Adipose tissue (tissue), 3 donors: Measurements from ENCODE around the gene FAHD2B. TPM values are rescaled to one million over a fixed set of nuclear protein-coding genes. Genes with fewer than 3 reads are reported as not detected.
"Not testable (repeated sequence)": the region's sequence is repeated elsewhere in the genome, so short reads cannot be mapped to it uniquely, and the experiment has no call there.

Source experiments
- H3K27ac ChIP-seq: one replicate; pipeline ENCODE4 v1.5.1; 2013; ENCODE audit warnings: low read depth, low read length
- WGBS, 3 donors: extraction: QIAGEN DNeasy Blood & Tissue Kit; methylation state at CpG; one replicate each; pipeline ENCODE4 v1.1.7; 2013; 5-methylcytosine and 5-hydroxymethylcytosine counted together
- polyA plus RNA-seq, 3 donors: library from polyadenylated mRNA; stranded (reverse); fragments of 200-250 nt; gene quantifications; one replicate each; pipeline ENCODE4 v1.2.3, GENCODE V29; 2013
- donor health status: healthy with polysubstance abuse.
- donor health status: Bipolar disorder and iron deficiency.
- donor health status: healthy.

FAHD2B gene
- 10 to 100 TPM in 2 of 3 donors, 1 to 10 TPM in 1; 9.0 to 12.8 (median 11.8) TPM for polyA plus RNA-seq

GRCh38 chr2:97094772-97095611 lies at the start of gene FAHD2B:
Gene FAHD2B, minus strand, starts transcription at chr2:97094882. Its CDS starts 3,176 bp downstream, at chr2:97091706.
- H3K27ac ChIP-seq, result not testable (repeated sequence)
- 4 to 5% (median 4%) methylated on average over 21 to 37 of the region's 48 CpGs for WGBS, 3 donors

DNA sequence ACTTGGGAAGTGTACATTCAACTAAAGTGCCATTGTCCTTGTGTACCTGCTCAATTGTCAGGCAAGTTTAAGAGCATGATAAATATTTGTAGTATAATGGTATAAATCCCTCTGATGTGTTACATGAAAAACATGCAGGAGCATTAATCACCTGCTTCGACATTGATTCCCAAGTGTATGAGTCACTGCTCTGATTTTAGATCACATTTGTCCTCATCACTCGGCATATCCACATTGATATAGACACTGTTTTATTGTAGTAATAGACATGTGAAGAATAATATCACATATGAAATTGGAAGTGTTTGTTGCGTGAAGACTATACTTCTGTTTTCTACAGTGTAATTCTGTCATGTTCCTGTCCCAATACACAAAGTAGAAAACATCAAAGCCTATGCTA lies 49.3 kb upstream of the FAHD2B start:
- 69 to 80% (median 74%) methylated on average over 3 of the region's 3 CpGs for WGBS, 3 donors
- not testable (repeated sequence) for H3K27ac ChIP-seq

GRCh38 chr2:97129090-97129489 lies 34.4 kb upstream of the FAHD2B start:
- WGBS, 3 donors, result 88 to 98% (median 97%) methylated on average over 2 of the region's 2 CpGs
- H3K27ac ChIP-seq, result not testable (repeated sequence)

DNA sequence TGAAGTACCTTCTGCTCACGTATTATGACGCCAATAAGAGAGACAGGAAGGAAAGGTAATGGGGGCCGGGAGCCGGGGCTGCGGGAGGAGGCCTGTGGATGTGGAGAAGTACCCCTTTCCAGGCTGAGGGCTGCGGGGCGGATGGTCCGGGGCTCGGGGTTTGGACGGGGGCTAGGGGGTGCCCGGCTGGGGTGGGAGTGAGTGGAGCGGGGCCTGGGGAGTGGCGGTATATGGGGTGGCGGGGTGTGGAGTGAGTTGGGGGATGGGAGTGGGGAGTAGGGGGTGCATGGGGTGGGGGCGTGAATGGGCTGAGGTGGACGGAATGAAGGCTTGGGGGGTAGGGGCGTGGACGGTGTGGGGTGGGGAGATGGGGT lies 19.2 kb upstream of the FAHD2B start:
- not testable (repeated sequence) for H3K27ac ChIP-seq
- 0 to 2% (median 0%) methylated on average over 12 to 18 of the region's 18 CpGs for WGBS, 3 donors

DNA sequence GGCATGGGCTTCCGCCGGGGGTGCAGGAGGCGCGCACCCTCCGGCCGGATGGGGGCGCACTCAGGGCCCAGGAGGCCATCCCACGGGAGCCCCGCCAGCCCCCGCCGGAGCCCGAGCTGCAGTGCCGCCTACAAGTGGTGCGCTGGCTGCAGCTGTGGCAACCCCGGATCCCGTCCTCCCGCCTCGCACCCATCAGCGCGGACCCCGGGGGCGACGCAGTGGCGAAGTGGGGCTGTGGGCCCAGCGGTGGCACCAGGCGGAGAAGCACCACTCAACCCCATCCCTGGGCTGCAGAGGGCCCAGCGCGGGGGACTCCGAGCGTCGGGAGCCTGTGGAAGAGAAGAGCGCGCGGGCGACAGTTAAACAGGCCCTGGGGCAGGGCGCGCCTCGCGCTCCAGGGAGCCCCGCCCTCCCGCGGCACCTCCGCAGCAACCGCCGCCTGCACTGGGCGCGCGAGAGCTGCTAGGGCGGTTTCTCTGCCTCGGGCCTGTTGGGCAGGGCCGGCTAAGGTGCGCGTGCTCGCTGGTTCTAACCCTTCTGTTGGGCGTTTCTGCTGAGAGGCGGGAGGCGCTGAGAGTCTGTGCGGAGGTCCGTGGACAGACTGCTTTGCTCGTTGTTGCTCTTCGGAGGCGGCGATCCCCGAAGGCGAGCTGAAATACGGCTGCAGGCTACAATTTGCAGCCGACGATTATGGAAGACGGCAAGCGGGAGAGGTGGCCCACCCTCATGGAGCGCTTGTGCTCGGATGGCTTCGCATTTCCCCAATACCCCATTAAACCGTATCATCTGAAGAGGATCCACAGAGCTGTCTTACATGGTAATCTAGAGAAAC lies 18.6 kb upstream of the FAHD2B start, which contains the start of gene ANKRD36:
Gene ANKRD36 (plus strand): TSS at position 104 of the 832 bp plus-strand sequence. CDS start 587 bp downstream, at position 691.
- 0 to 1% (median 0%) methylated on average over 45 to 57 of the region's 74 CpGs for WGBS, 3 donors
- H3K27ac ChIP-seq, result not testable (repeated sequence)

- WGBS, 3 donors, result 0 to 1% (median 1%) methylated on average over 30 to 38 of the region's 44 CpGs
- H3K27ac ChIP-seq, result not testable (repeated sequence)
Observed at GRCh38 chr2:97112320-97113049, 17.8 kb upstream of the FAHD2B start.

DNA sequence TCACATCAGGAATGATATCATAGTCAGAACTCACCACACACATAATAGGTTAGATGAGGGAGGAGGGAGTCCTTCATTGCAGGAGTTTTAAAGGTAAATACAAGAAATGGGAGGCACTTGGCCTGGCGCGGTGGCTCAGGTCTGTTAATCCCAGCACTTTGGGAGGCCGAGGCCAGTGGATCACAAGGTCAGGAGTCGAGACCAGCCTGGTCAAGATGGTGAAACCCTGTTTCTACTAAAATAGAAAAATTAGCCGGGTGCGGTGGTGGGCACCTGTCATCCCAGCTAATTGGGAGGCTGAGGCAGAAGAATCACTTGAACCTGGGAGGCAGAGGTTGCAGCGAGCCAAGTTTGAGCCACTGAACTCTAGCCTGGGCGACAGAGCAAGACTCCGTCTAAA lies 16.6 kb upstream of the FAHD2B start:
- 87 to 90% (median 88%) methylated on average over 9 of the region's 9 CpGs for WGBS, 3 donors

GRCh38 chr2:97106878-97107277 lies 12.2 kb upstream of the FAHD2B start:
- 91 to 97% (median 94%) methylated on average over 2 of the region's 2 CpGs for WGBS, 3 donors

More for the DNA sequence above, 16.6 kb upstream of the FAHD2B start:
- not testable (repeated sequence) for H3K27ac ChIP-seq

GRCh38 chr2:97098786-97099372 lies 4.2 kb upstream of the FAHD2B start:
- WGBS, 3 donors, result 81 to 88% (median 82%) methylated on average over 3 of the region's 3 CpGs
- not testable (repeated sequence) for H3K27ac ChIP-seq

More at GRCh38 chr2:97106878-97107277, 12.2 kb upstream of the FAHD2B start:
- H3K27ac ChIP-seq, result not testable (repeated sequence)

- WGBS, 3 donors, result 82 to 85% (median 85%) methylated on average over 12 of the region's 12 CpGs
- H3K27ac ChIP-seq, result no peak overlapping the region
Observed at GRCh38 chr2:97095661-97096060, 979 bp upstream of the FAHD2B start.

DNA sequence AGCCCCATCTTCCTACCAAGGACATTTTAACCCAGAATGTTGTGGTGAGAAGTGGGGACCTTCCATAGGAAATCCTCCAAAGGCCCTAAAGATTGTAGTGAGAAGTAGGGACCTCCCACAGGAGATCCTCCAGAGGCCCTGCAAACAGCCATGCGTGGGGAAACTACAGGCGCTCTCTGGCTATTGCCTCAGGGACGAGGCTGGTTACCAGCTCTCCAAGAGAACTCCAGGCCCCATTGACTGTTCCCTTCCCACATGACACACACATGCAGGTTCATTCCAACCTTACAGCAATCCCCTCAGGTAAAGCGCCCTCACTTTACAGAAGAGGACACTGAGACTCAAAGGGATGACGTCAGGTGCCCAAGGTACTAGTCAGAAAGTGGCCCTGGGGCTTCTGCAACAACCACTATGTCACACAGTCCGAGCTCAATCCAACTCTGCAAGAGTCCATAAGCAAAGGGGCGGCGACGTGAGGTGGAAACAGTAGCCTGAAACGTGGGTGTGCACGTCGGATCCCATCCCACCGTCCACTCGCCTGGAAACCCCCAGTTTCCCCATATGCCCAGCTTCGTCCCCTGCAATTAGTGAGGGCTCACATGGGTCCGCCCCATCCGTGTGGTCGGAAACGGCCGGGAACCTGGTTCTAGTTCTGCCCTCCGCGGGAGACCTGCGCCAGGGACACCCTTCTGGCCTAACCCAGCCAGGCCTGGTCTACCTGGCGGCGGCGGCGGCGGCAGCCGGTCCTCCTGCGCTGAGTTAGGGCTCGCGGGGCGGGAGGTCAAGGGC lies 505 bp downstream of the FAHD2B start:
- H3K27ac ChIP-seq, result not testable (repeated sequence)

DNA sequence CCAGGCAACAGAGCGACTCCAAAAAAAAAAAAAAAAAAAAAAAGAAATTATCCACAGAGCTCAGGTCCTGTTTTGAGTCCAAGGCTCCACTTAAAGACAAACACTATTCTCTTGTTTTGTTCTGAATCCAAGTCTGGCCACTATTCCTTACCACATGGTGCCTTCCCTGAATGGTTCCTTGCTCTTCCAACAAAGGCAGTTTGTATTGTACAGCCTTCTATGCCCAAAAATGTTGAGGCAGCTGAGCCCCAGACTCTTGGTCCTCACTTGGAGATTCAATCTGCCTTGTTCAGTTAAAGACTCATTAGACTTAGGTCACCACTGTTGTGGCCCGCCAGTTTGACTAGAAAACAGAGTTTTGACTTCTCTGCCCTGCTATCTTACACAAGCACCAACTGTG lies 1.7 kb downstream of the FAHD2B start:
- WGBS, 3 donors, result 93 to 100% (median 99%) methylated on average over 2 of the region's 2 CpGs
- not testable (repeated sequence) for H3K27ac ChIP-seq

More for the DNA sequence above, 505 bp downstream of the FAHD2B start:
- 76 to 87% (median 80%) methylated on average over 4 of the region's 33 CpGs for WGBS, 3 donors

DNA sequence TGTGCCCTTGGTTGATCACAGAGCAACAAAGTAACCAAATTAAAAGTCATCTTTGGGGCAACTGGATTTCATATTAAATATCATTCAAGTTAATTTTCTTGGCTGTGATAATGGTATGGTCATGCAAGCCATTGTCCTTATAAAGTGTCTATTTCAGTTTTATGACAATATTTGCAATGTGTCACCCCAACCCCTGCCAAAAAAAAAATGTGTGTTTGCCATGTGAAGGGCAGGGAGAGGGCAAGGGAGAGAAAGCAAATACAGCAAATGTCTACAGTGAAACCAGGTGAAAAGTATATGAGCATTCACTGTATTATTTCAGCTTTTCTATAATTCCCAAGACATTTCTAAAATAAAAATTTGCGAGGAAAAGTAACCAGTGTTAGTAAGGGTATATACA lies 6.0 kb downstream of the FAHD2B start:
- 90 to 100% (median 100%) methylated on average over 1 of the region's 1 CpG for WGBS, 3 donors
- H3K27ac ChIP-seq, result not testable (repeated sequence)

DNA sequence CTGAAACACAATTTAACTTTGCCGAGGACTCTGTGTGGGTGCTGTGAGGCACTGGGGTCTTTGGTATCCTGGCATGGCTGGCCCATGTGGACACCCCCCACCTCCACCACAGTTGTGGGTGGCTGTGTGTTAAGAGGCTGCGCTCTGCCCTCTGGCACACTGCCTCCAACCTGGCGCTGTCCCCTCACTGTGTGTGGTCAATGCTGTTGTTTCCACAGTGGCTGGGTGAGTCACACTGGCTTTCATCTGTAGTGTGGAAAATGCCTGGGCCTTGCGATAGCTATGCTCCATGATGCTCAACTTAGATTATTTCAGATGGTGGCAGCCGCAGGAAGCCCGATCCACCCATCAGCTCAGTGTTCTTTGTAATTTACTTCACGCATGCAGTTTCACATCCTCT lies 9.6 kb downstream of the FAHD2B start:
- 89 to 94% (median 90%) methylated on average over 1 to 2 of the region's 7 CpGs for WGBS, 3 donors
- not testable (repeated sequence) for H3K27ac ChIP-seq

- not testable (repeated sequence) for H3K27ac ChIP-seq
- 91 to 97% (median 94%) methylated on average over 7 of the region's 7 CpGs for WGBS, 3 donors
Observed at GRCh38 chr2:97083516-97083915, 11.2 kb downstream of the FAHD2B start.

GRCh38 chr2:97082206-97082605 lies 12.5 kb downstream of the FAHD2B start:
- WGBS, 3 donors, result 41 to 54% (median 43%) methylated on average over 3 to 4 of the region's 9 CpGs
- not testable (repeated sequence) for H3K27ac ChIP-seq

DNA sequence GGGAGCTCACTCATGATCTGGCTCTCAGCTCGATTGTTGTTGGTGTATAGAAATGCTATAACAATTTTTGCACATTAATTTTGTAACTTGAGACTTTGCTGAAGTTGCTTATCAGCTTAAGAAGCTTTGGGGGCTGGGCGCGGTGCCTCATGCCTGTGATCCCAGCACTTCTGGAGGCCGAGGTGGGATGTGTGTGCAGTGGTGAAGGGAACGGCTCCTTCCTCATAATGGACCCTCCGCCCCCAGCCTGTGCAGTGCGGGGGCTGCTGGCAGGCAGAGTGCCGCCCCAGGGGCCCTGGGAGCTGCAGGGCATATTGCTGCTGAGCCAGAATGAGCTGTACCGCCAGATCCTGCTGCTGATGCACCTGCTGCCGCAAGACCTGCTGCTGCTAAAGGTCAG lies 13.8 kb downstream of the FAHD2B start:
- WGBS, 3 donors, result 69 to 84% (median 79%) methylated on average over 6 to 8 of the region's 10 CpGs
- H3K27ac ChIP-seq, result not testable (repeated sequence)
